Measurements from ENCODE around the gene PGS1. TPM values are rescaled to one million over a fixed set of nuclear protein-coding genes. Genes with fewer than 3 reads are reported as not detected.

PGS1 gene
- total and polyA plus RNA-seq, 2 of the 8 experiments (the other 6 are each of a cell fraction or from before 2014, with no cell fraction given) = 46.7 to 60.0 TPM

DNA sequence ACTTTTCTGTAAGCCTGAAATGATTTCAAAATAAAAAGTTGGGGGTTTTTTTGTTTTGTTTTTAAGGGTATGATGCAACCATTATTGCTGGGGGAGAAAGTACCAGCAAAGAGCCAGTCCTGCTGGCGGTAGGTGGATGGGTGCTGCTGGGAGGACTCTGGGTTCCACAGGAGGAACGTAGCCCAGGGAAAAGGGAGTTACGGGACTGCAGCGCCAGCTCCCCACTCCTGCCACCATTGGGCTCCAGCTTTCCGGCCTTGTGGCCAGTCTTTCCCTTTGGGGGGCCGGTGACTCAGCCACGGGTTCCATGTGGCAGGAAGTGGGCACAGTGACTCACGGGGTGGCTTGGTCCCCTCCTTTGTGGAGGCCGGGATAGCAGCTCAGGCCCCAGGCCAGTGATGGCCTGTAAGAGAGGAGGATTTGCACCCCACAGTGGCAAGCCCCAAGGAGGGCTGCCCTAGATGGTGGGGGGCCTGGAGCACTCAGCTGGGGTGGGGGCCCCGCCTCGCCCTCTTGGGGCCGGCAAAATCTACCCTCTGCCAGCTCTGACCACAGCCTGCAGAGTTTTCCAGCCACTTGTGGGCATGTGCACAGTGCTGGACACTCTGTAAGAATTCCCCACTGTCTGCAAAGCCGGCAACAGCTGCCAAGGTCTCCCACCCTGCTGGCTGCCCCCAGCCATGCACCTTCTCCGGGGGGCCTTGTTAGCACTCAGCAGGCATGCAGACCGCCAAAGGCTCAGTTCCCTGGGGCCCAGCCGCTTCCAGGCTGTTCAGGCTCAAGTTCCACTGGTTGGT is 49.0 kb upstream of the PGS1 start:
- Histone ChIP-seq H3K79me1 (ENCODE audit: low read depth, low read length) (no peaks in the 10 kb centered on the region), H4K91ac (replicated peaks; ENCODE audit: insufficient read length, low read length) (no peak overlapping the region), H3K36me3 (ENCODE audit: control insufficient read depth in 2 of 4, insufficient read depth in 4 of 4, low read length in 3 of 4) (no peaks in the 10 kb centered on the region), H3K4me2 (ENCODE audit: insufficient read depth in 1 of 2, low read depth in 2 of 2, low read length in 2 of 2) (no peak overlapping the region), H3K27ac (ENCODE audit: low read depth, low read length) (no peak overlapping the region), H3K23ac (ENCODE audit: insufficient read length) (no peak overlapping the region), H3K14ac (ENCODE audit: insufficient read length) (no peak overlapping the region), H3K4me3 (ENCODE audit: extremely low read depth in 1 of 4, insufficient read depth in 2 of 4, low read depth in 3 of 4, low read length in 4 of 4) (no peak overlapping the region), H4K20me1 (replicated peaks in 1 of 2; ENCODE audit: control insufficient read depth in 1 of 2, insufficient read depth in 2 of 2, low read length in 2 of 2) (no peaks in the 10 kb centered on the region), H3K9ac (replicated peaks in 1 of 4; ENCODE audit: extremely low read depth in 1 of 4, low read depth in 3 of 4, low read length in 3 of 4) (no peak overlapping the region), H3K4me1 (replicated peaks in 1 of 4; ENCODE audit: control insufficient read depth in 3 of 4, insufficient read depth in 4 of 4, low read length in 3 of 4) (peaks cover 0 to 13% (median 12%) of the 10 kb centered on the region in 4 experiments; a peak in 6 of 7 replicates), H3K23me2 (ENCODE audit: low read depth, low read length) (no peaks in the 10 kb centered on the region), H2BK12ac (ENCODE audit: low read depth, low read length) (no peak overlapping the region), H3K4ac (replicated peaks; ENCODE audit: insufficient read length, low read depth, low read length) (no peak overlapping the region), H3K79me2 (ENCODE audit: control insufficient read depth in 1 of 2, insufficient read depth in 2 of 2, low read length in 2 of 2) (no peaks in the 10 kb centered on the region), H4K5ac (ENCODE audit: insufficient read length, low read depth, low read length) (no peak overlapping the region), H3K27me3 (replicated peaks in 1 of 4; ENCODE audit: control insufficient read depth in 3 of 4, extremely low read depth in 1 of 4, insufficient read depth in 3 of 4, low read length in 3 of 4) (no peaks in the 10 kb centered on the region; a peak in 1 of 7 replicates), H3K56ac (replicated peaks; ENCODE audit: insufficient read length, low read depth, low read length) (no peak overlapping the region), H3K9me3 (ENCODE audit: insufficient read depth in 2 of 2, low read depth in 1 of 2, low read length in 1 of 2) (no peaks in the 10 kb centered on the region), H2AFZ (ENCODE audit: low read length) (no peak overlapping the region), H2AK5ac (ENCODE audit: low read depth, low read length) (no peak overlapping the region), H4K8ac (ENCODE audit: extremely low read depth, insufficient read depth, low read length) (no peak overlapping the region), H2BK15ac (ENCODE audit: low read length) (peak overlapping the region; percentile 92; the same call in 1 of the 2 replicates), H2BK5ac (ENCODE audit: low read depth, low read length) (peak overlapping the region; percentile 35; the same call in 1 of the 2 replicates), H3K18ac (ENCODE audit: extremely low read depth, low read length) (no peak overlapping the region; the same call in 1 of the 2 replicates), H2BK20ac (ENCODE audit: low read length) (no peak overlapping the region), H2BK120ac (replicated peaks; ENCODE audit: low read depth, low read length) (no peak overlapping the region)
- DNase-seq (ENCODE audit: low read depth in 1 of 2, low spot score in 2 of 2) = no peak
- FAIRE-seq = no peak
- ChIA-PET CTCF (ENCODE audit: partially characterized antibody) (interaction anchor here (0.5 to 1.7 kb wide), 7 partner anchors 9 to 1397 kb away, joined by 3 to 6 read pairs (median 3); no protein-coding TSS in a partner anchor), POLR2A (ENCODE audit: partially characterized antibody) (interaction anchor here (1.0 to 2.4 kb wide), 4 partner anchors 13 to 36 kb away, joined by 3 to 8 read pairs (median 4); no protein-coding TSS in a partner anchor)
- WGBS, 2 experiments (ENCODE audit: extremely low coverage in 1 of 2, insufficient coverage in 1 of 2, insufficient read length in 1 of 2, insufficient replicate concordance in 2 of 2, low coverage in 1 of 2, low lambda C conversion rate in 2 of 2, missing lambda C conversion rate in 1 of 2) = 87% methylated on average over 16 of the region's 16 CpGs; no CpG with 5 or more reads in 1 of the 2 experiments
- no peak for TF ChIP-seq CBX8 (IDR thresholded peaks at IDR 0.05; ENCODE audit: borderline replicate concordance, low read depth, low read length)
- TF ChIP-seq KDM5A (IDR thresholded peaks at IDR 0.05; ENCODE audit: low read length) = no peak
- TF ChIP-seq POLR2AphosphoS5 (IDR thresholded peaks at IDR 0.05; ENCODE audit: low read depth, low read length) = no peak
- no peak for TF ChIP-seq CEBPB (IDR thresholded peaks at IDR 0.05; ENCODE audit: low read depth, low read length)
- no peak for TF ChIP-seq CHD2 (IDR thresholded peaks at IDR 0.05; ENCODE audit: low read length)
- TF ChIP-seq TAF1 (IDR thresholded peaks at IDR 0.05; ENCODE audit: low read depth, low read length) = no peak
- TF ChIP-seq, protein P1, sequence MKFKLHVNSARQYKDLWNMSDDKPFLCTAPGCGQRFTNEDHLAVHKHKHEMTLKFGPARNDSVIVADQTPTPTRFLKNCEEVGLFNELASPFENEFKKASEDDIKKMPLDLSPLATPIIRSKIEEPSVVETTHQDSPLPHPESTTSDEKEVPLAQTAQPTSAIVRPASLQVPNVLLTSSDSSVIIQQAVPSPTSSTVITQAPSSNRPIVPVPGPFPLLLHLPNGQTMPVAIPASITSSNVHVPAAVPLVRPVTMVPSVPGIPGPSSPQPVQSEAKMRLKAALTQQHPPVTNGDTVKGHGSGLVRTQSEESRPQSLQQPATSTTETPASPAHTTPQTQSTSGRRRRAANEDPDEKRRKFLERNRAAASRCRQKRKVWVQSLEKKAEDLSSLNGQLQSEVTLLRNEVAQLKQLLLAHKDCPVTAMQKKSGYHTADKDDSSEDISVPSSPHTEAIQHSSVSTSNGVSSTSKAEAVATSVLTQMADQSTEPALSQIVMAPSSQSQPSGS (IDR thresholded peaks at IDR 0.05; ENCODE audit: low read length) = no peak
- TF ChIP-seq EP300 (IDR thresholded peaks at IDR 0.05; ENCODE audit: borderline replicate concordance in 1 of 2, low read depth in 2 of 2, low read length in 2 of 2) = no peak
- no peak for TF ChIP-seq KDM1A (IDR thresholded peaks at IDR 0.05; ENCODE audit: borderline replicate concordance, low read length)
- no peak for TF ChIP-seq MAFK (IDR thresholded peaks at IDR 0.05; ENCODE audit: low read depth, low read length)
- TF ChIP-seq EZH2 (IDR thresholded peaks at IDR 0.05; ENCODE audit: low read depth, low read length, severe bottlenecking) = no peak
